NCI-H2171 (cell line): Measurements from ENCODE around the gene ZCCHC7.
"Not testable (repeated sequence)": the region's sequence is repeated elsewhere in the genome, so short reads cannot be mapped to it uniquely, and the experiment has no call there.

Experiments
- DNase-seq: peaks from one replicate; lab custom pipeline; 2025; lab: John Stamatoyannopoulos, UW

Gene ZCCHC7

DNA sequence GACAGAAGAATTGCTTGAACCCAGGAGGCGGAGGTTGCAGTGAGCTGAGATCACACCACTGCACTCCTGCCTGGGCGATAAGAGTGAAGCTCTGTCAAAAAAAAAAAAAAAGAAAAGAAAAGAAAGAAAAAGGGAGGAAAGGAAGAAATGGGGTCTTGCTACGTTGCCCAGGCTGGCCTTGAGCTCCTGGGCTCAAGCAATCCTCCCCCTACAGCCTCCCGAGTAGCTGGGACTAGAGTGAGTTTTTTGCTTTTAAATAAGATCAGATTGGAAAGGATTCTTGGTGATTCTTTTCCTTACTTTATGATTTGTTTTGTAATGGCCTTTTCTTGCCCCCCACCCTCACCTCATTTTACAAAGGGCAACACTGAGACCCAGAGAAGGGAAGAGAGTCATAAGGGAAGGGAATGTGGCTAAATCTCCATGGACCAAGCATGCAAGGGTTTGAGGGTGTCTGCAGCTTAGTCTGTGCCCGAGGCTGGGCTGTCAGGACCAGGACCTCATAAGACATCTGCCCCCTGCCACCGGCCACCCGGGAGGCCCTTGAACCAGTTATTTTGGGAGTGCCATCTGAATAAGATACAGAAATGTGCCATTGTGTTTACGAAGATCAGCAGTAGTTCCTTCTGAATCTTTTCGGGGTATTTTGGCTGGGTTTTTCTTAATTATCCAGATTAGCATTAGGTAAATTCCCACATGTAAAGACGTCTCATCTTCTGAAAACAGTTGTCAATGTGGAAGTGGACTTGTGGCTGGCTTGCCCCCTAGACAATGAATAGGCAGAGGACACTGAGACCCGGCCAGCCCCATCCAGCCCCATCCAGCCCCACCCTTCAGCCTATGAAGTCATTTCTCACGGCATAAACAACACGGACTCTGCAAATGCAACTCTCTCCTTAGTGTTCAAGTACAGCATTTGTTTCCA is 257.6 kb downstream of the ZCCHC7 start:
- no peak for DNase-seq

DNA sequence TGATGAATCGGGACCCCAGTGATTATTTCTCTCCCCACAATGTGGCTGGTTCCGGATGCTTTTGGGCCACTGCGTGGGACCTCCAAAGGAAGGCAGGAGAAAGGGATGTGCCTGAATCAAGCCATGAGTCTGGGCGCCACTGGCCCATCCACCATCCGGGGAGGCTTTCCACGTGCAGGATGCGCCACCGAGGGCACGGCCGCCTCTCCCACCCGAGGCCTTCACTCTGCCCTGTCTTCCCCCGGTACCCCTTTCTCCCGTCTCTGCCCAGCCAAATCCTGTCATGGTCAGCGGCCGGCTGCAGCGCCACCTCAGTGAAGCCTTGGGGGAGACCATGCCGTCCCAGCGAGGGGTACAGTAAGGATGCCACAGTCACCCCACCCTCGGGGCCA is 258.2 kb downstream of the ZCCHC7 start:
- no peak for DNase-seq

DNA sequence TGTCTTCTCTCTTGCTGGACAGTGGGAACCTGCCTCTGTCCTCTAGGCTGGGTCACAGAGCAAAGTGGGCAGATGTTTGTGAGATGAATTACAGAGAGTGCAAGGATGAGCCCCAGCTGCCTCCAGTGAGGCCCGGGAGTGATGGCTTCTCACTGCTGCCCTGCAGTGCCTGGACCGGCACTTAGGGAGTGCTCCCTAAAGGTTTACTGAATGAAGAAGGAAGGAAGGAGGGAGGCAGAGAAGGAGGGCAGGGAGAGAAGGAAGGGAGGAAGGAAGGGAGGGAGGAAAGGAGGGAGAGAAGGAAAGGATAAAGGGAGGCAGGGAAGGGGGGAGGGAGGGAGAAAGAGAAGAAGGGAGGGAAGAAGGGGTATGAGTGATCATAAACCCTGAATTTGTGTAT is 259.5 kb downstream of the ZCCHC7 start:
- DNase-seq = no peak

DNA sequence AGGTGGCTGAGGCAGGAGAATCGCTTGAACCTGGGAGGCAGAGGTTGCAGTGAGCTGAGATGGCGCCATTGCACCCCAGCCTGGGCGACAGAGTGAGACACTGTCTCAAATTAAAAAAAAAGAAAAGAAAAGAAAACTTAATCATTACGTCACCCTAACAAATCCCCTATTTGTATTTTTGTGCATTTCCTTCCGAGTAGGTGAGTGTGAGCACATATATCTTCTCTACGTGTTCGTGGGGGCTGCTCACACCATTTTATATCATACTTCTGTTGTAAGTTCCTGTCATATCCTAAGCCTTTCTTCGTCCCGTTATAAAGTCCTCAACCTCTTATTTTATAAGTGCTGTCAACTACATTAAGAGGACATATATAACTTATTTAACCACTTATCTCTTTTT is 260.2 kb downstream of the ZCCHC7 start:
- no peak for DNase-seq

DNA sequence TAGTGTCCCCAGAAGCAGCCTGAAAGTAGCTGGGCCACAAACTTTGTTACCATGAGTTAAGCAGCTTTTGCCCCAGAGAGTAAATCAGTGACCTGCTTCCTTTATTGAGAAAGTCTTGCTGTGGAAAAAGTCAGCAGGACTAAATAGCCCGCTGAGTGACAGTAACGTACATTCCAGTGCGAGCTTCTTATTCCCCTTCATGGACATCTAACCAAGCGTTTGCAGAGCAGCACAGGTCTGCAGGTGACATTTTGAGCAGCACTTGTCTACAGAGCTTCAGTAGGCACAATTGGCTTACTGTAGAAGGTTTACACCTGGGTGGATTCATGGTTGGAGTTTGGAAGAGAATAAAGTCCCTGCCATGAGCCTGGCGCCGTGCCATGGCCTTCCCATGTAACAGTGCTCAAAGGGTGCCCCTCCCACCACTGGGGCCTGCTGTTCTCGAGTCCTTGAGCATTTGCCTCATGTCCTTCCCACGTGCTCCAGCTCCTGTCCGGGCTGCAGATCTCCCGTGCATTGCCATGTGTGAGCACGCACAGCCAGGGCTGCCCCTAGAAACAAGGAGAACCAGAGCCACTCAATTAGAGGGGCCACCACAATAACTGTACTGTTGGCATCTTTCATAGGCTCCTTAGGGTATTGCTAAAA is 260.8 kb downstream of the ZCCHC7 start:
- no peak for DNase-seq

DNA sequence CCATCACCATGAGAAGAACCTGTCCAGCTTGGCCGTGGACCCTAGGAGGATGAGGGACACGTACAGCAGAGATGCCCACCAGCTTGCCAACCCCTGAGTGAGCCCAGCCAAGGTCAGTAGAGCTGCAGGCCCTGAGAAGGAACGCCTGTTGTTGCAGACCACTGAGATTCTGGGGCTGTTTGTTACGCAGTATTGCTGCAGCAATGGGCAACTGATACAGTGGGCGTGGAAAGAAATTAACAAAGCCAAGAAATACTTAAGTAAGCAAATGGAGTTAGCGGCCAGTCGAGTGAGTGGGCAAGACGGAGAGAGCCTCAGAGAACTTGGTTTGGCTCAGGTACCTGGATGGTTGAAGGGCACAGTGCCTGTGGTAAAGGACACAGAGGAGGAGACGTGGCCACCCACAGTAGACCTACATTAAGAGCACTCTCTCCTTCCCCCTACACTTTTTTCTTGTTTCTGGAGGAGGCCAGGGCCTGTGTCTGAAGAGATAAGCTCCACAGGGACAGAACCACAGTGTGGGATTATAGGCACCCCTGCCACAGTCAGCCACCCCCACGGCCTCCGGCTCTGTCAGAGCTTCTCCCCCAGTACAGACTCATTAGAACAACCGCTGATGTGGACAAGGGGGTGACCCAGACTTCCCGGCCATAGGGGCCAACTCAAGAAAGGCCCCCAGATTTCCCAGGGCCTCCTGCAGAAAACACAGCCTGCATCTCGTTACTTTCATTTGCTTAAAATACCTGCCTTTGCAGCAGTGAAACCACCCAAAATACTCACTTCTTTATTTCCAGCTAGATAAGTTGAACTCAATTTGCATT is 262.0 kb downstream of the ZCCHC7 start:
- DNase-seq = no peak

DNA sequence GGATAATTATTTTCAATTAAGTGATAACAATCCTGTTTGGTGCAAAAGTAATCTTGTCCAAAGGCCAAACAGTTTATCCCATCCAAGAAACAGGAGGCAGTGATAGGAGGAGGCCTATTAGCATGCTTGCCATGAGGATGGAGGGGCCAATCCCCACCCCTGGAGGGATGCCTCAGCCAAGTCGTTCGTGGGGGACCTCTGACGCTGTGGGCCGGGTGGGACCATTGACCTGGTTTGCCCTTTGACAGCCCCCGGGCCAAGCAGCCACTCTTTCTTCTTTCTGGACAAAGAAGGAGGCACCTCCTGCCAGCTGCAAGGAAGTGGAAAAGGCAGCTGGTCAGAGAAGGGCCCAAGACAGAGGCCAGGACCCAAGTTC is 262.6 kb downstream of the ZCCHC7 start:
- no peak for DNase-seq

DNA sequence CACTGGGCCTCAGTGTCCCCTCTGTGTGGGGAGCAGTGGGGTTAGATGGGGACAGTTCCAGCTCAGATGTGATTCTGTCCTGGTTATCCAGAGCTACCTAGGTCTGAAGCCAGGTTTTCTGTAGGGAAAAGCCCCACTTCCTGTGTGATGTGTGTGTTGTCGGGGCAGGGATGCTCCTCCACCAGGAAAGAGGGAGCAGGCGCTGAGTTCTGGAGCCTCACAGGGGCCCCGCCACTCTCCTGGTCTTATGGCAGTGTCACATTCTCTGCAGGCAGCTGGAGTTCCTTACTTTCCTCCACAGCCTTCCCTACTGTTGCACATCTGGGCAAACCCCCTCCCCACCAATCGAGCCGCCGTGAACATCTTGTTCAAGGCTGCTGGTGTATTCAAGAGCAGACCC is 263.0 kb downstream of the ZCCHC7 start:
- no peak for DNase-seq

DNA sequence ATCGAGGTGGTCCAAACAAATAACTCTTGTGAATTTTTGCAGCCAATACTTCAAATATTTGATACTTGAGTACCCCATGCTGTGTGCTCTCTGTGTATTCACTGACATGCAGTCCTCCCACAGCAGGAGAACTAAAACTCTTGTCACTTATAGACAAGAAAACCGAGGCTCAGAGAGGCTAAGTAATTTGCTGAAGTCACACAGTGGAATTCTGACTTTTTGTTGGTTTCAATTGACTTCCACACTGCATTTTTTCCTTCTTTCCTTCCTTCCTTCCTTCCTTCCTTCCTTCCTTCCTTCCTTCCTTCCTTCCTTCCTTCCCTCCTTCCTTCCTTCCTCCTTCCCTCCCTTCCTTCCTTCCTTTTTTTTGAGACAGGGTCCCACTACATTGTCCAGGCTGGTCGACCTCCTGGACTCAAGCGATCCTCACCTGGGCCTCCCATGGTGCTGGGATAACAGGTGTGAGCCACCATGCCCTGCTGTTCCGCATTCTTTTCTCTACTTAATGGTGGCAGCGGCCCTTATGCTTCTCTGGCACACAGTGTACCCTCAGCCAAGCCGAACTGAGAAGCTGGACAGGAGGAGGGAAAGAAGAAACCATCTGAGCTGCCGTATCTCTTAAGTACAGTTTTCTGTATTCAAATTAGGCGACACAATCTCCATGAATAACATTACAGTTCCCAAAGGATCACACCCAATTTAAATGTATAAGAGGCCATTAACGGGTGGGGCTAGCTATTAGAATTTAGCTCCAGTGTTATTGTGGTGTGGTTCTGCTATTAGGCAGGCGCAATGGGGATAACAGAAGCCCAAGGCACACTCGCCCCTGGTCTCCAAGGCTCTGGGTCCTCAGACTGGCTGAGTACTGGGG is 263.7 kb downstream of the ZCCHC7 start:
- no peak for DNase-seq

DNA sequence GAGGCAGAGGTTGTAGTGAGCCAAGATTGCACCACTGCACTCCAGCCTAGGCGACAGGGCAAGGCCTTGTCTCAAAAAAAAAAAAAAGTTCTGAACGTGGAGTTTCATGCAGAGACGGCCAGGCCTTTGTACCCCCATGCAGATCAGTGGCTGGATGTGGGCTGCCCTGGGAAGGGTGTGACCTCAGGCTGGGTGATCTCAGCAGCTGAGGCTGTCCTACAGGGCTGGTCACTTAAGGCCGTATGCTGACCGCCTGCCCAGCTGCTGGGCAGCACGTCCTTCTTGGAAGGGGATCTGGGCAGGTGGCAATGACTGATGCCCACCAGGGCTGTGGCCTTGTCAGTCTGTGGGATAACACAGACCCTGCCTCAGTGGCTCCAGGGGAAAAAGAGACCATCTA is 264.9 kb downstream of the ZCCHC7 start:
- no peak for DNase-seq

DNA sequence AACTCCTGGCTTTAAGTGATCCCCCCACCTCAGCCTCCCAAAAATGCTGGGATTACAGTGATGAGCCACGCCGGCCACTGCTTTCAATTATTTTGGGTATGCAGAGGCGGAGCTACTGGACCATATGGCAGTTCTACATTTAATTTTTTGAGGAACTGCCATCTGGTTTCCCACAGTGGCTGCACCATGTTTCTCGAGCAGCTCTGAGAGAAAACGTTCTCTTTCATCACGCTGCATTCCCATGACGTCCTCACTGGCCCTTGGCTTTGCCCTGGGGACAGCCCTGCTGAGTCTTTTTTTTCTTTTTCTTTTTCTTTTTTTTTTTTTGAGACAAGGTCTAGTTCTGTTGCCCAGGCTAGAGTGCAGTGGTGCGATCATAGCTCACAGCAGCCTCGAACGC is 266.6 kb downstream of the ZCCHC7 start:
- DNase-seq = no peak

DNA sequence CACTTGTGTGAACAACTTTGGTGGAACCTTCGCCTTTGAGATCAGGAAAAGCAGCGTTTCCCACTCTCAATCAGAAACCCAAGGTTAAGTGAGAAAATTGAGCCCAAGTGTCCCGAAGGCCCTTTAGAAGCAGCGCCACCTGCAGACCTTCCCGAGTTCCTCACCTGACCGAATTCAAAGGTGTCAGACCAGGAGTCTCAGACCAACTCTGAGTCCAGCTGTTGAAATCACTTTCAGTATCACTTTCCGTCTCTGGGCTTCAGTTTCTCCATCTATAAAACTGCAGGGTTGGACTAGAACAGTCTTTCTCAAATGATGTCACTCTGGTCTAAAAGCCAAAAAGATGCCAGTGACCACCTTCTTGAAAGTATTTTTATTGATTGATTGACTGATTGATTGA is 270.4 kb downstream of the ZCCHC7 start:
- DNase-seq = no peak

DNA sequence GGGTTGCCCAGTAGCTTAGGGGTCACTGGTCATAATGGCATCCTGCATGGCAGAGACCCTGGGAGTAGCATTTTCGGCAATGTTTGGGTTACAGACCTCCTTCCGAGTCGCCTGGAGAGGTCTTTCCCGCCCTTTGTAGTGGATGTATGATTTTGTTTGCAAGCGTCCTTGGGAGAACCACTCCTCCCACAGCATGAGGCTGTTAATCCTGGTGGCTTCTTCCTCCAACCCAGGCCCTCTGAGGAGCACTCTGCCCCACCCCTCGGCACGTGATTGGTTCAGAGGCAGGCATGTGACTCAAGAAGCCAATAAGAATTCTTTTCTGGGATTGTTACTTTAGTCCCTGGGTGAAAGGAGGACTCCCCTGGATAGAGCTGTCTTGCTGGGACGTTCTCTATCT is 271.9 kb downstream of the ZCCHC7 start:
- DNase-seq = no peak

DNA sequence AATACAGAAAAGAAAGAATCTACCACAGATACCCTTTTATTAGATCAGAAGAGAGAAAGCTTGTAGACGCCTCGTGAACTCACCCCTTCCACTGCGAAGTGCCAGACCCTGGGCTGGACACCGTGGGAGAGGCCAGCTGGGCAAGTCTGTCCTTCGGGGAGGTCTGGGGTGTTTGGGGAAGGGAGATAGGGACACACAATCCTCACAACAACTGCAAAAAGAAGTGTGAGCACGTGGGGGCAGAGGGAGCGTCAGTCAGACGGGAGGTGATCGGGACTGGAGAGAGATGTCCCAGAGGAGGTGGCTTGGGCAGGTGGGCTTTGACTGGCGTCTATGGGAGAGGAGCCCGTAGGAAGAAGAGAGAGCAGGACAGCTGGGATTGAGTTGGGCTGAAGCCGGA is 274.9 kb downstream of the ZCCHC7 start:
- DNase-seq = no peak

DNA sequence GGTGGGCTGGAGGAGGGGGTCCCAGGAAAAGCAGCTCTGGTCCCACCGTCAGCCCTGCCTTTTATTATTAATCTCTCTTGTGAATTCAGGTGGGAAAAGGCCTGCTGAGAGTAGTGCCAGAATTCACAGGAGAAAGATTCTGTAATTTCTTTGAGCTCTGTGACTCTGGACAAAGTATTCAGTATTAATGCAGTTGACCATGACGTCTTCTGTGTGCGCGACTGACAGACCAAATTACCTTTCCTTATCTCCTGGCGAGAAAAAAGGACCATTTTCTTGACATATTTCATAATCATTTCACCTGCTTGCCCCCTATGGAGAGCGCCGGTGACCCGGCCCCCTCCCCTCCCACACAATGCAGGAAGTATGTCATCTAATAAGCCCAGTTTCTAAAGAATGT is 275.3 kb downstream of the ZCCHC7 start:
- DNase-seq = no peak

DNA sequence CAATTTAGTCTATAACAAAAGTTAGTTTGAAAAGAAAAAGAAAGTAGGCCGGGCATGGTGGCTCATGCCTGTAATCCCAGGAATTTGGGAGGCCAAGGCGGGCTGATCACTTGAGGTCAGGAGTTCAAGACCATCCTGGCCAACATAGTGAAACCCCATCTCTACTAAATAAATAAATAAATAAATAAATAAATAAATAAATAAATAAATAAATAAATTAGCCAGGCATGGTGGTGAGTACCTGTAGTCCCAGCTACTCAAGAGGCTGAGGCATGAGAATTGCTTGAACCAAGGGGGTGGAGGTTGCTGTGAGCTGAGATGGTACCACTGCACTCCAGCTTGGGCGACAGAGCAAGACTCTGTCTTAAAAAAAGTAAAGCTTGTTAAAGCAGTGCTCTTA is 277.6 kb downstream of the ZCCHC7 start:
- not testable (repeated sequence) for DNase-seq

DNA sequence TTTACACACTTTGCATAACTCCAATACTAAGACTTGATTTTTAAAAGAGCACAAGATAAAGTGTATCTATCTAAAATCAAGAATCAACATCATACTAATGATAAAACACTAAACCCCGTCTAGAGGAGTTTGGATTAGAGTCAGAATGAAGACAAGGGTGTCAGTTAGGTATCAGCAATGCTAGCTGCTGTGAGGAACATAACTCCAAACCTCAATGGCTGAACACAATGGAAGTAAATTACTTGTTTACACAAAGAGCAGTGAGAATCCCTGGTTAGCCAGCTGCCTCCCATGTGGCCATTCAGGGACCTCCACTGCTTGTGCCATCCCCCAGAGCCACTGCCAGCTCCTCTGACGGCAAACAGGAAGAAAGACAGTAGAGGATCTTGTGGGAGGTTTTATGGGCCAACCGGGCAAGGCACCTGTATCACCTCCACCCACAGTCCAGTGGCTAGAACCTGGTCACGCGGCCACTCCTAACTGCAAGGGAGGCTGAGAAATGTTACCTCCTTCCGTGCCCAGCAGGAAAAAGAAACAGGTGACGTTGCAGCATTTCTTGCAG is 278.2 kb downstream of the ZCCHC7 start:
- DNase-seq = no peak

DNA sequence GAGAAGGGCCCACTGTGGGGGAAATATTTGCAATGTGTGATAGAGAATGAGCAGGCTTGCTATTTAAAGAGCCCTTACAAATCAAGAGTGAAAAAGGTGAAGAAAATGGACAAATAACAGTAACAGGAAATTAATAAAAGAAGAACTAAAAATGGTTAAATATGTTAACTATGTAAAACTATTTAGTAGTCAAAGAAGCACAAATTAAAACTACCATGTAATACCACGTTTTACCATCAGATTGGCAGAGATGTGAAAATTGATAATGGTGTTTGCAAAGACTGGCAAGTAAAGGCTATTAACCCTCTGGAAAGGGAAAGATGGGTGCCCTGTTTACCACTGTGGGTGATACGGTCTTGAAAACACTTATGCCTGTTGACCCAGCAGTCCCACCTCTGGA is 279.0 kb downstream of the ZCCHC7 start:
- DNase-seq = no peak

DNA sequence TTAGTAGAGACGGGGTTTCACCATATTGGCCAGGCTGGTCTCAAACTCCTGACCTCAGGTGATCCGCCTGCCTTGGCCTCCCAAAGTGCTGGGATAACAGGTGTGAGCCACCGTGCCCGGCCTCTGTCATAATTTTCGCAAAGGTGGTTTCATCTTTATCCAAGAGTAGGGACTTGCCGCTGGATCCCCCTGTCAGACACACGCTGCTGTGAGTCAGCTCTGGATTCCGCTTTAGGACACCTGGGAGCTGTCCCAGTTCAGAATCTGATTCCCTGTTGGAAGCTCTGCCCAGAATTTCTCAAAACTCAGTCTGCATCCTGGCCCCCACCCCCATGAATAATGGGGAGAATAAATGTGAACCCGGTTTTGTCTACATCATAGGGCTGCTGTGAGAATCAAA is 284.2 kb downstream of the ZCCHC7 start:
- DNase-seq = no peak

DNA sequence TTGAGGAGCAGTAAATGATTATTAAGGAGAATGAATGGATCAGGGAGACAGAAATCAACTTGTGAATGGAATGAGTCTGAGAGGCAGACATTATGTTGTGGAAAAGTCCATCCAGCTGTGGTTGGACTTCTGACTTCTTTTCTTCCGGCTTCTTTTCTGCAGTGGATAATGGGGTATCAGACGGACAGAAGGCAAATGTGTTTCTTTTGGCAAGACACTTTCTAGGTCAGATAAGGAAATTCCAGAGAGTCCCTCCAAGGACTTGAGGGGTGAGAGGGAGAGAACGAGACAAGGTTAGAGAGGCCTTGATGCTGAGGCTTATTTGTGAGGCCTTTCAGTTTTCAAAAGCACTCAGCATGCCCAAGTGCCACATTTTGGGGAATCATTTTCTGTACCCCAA is 285.0 kb downstream of the ZCCHC7 start:
- no peak for DNase-seq

DNA sequence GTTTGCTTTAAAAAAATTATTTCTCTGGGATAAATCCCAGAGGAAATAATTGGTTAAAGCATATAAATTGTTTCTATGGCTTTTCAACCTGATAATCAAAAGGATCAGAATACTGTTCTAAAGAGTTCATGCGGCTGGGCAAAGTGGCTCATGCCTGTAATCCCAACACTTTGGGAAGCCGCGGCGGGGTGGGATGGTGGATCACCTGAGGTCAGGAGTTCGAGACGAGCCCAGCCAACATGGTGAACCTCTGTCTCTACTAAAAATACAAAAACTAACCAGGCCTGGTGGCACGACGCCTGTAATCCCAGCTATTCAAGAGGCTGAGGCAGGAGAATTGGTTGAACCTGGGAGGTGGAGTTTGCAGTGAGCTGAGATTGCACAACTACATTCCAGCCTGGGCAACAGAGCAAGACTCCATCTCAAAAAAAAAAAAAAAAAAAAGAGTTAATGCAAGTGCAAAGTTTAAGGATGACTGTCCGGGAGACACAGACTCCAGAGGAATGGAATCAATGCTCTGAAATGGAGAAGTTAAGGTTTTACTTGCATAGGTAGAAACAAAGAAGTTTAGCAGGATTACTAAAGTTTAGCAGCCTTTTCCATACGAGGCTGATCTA is 285.5 kb downstream of the ZCCHC7 start:
- no peak for DNase-seq
